ENCODE data around the gene HOMER3. TPM values are rescaled to one million over a fixed set of nuclear protein-coding genes. Genes with fewer than 3 reads are reported as not detected.
"Not testable (repeated sequence)": the region's sequence is repeated elsewhere in the genome, so short reads cannot be mapped to it uniquely, and the experiment has no call there.

Gene HOMER3
- total and polyA plus RNA-seq, 2 experiments from 2014 or later, result 47.0 to 62.7 TPM

DNA sequence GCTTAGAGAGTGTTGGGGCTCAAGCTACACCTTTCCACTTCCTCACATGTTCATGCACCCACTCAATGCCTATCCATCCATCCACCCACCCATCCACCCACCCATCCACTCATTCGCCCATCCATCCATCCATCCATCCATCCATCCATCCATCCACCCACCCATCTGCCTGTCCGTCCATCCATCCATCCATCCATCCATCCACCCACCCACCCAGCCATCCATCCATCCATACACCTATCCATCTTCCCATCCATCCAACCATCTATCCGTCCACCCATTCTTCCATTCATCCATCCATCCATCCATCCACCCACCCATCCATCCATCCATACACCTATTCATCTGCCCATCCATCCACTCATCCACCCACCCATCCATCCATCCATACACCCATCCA, 13.1 kb upstream of the HOMER3 start:
- Histone ChIP-seq H3K4me1 (ENCODE audit: low read depth) (no peaks in the 10 kb centered on the region), H3K27me3 (no peaks in the 10 kb centered on the region), H3K27ac (no peak overlapping the region), H3K9me3 (ENCODE audit: low read depth) (no peaks in the 10 kb centered on the region), H3K36me3 (no peaks in the 10 kb centered on the region), H3K4me3 (no peak overlapping the region)
- TF ChIP-seq CTCF (IDR thresholded peaks at IDR 0.05; ENCODE audit: low read depth, low read length), result no peak
- no peak for DNase-seq (ENCODE audit: low read depth in 1 of 2, low spot score in 1 of 2)

GRCh38 chr19:18952364-18953003, 11.5 kb upstream of the HOMER3 start:
- not testable (repeated sequence) for DNase-seq (ENCODE audit: low read depth in 1 of 2, low spot score in 1 of 2)

GRCh38 chr19:18951721-18952281, 10.8 kb upstream of the HOMER3 start:
- H3K36me3 ChIP-seq, result no peaks in the 10 kb centered on the region
- H3K4me3 ChIP-seq, result no peak overlapping the region
- no peaks in the 10 kb centered on the region for H3K4me1 ChIP-seq (ENCODE audit: low read depth)
- TF ChIP-seq CTCF (IDR thresholded peaks at IDR 0.05; ENCODE audit: low read depth, low read length), result no peak
- H3K27me3 ChIP-seq, result no peaks in the 10 kb centered on the region
- DNase-seq (ENCODE audit: low read depth in 1 of 2, low spot score in 1 of 2), result no peak
- H3K9me3 ChIP-seq (ENCODE audit: low read depth), result no peaks in the 10 kb centered on the region
- no peak overlapping the region for H3K27ac ChIP-seq

More at GRCh38 chr19:18952364-18953003, 11.5 kb upstream of the HOMER3 start:
- not testable (repeated sequence) for H3K4me1 ChIP-seq (ENCODE audit: low read depth); H3K27me3 ChIP-seq; H3K36me3 ChIP-seq; H3K9me3 ChIP-seq (ENCODE audit: low read depth); H3K4me3 ChIP-seq; H3K27ac ChIP-seq

- no peak for TF ChIP-seq CTCF (IDR thresholded peaks at IDR 0.05; ENCODE audit: low read depth, low read length)
- Histone ChIP-seq H3K4me1 (ENCODE audit: low read depth) (no peaks in the 10 kb centered on the region), H3K27me3 (no peaks in the 10 kb centered on the region), H3K4me3 (no peak overlapping the region), H3K36me3 (no peaks in the 10 kb centered on the region), H3K9me3 (ENCODE audit: low read depth) (no peaks in the 10 kb centered on the region), H3K27ac (no peak overlapping the region)
- no peak for DNase-seq (ENCODE audit: low read depth in 1 of 2, low spot score in 1 of 2)
Measured at GRCh38 chr19:18949858-18950257, 8.8 kb upstream of the HOMER3 start.

- Histone ChIP-seq H3K27me3 (no peaks in the 10 kb centered on the region), H3K27ac (no peak overlapping the region), H3K4me1 (ENCODE audit: low read depth) (no peaks in the 10 kb centered on the region), H3K36me3 (no peaks in the 10 kb centered on the region), H3K4me3 (no peak overlapping the region), H3K9me3 (ENCODE audit: low read depth) (no peaks in the 10 kb centered on the region)
- DNase-seq (ENCODE audit: low read depth in 1 of 2, low spot score in 1 of 2), result no peak
- no peak for TF ChIP-seq CTCF (IDR thresholded peaks at IDR 0.05; ENCODE audit: low read depth, low read length)
Measured at GRCh38 chr19:18948976-18949356, 7.9 kb upstream of the HOMER3 start.

- TF ChIP-seq CTCF (IDR thresholded peaks at IDR 0.05; ENCODE audit: low read depth, low read length), result no peak
- no peaks in the 10 kb centered on the region for H3K27me3 ChIP-seq
- H3K4me3 ChIP-seq, result no peak overlapping the region
- no peak overlapping the region for H3K27ac ChIP-seq
- H3K4me1 ChIP-seq (ENCODE audit: low read depth), result no peaks in the 10 kb centered on the region
- H3K9me3 ChIP-seq (ENCODE audit: low read depth), result no peaks in the 10 kb centered on the region
- no peaks in the 10 kb centered on the region for H3K36me3 ChIP-seq
- DNase-seq (ENCODE audit: low read depth in 1 of 2, low spot score in 1 of 2), result no peak
Measured at GRCh38 chr19:18948075-18948975, 7.3 kb upstream of the HOMER3 start.
